ENCODE results near the gene MAML3. TPM values are rescaled to one million over a fixed set of nuclear protein-coding genes. Genes with fewer than 3 reads are reported as not detected.

Gene MAML3
- total RNA-seq, 1 donor from 2014 or later = 21.8 TPM

GRCh38 chr4:139669335-139669734 lies 484.6 kb downstream of the MAML3 start:
- Mint-ChIP-seq H3K4me3 (no peak overlapping the region), H3K36me3 (peaks cover 15% of the 10 kb centered on the region), H3K27me3 (no peaks in the 10 kb centered on the region), H3K27ac (no peak overlapping the region), H3K9me3 (peaks cover 6% of the 10 kb centered on the region), H3K4me1 (ENCODE audit: unreplicated experiment) (peaks cover 43% of the 10 kb centered on the region)
- no peak for TF ChIP-seq CTCF (conservative IDR thresholded peaks at IDR 0.05)
- no peak for DNase-seq (ENCODE audit: extremely low spot score, unreplicated experiment)

GRCh38 chr4:139668658-139669201 lies 485.3 kb downstream of the MAML3 start:
- peak overlapping the region; percentile 18 for H3K4me3 Mint-ChIP-seq
- peaks cover 43% of the 10 kb centered on the region for H3K4me1 Mint-ChIP-seq (ENCODE audit: unreplicated experiment)
- DNase-seq (ENCODE audit: extremely low spot score, unreplicated experiment) = no peak
- peaks cover 6% of the 10 kb centered on the region for H3K9me3 Mint-ChIP-seq
- peaks cover 12% of the 10 kb centered on the region for H3K36me3 Mint-ChIP-seq
- H3K27me3 Mint-ChIP-seq = no peaks in the 10 kb centered on the region
- no peak for TF ChIP-seq CTCF (conservative IDR thresholded peaks at IDR 0.05)
- peak overlapping the region; percentile 17 for H3K27ac Mint-ChIP-seq

GRCh38 chr4:139668036-139668435 lies 485.9 kb downstream of the MAML3 start:
- Mint-ChIP-seq H3K36me3 (peaks cover 12% of the 10 kb centered on the region), H3K27me3 (no peaks in the 10 kb centered on the region), H3K4me3 (peak overlapping the region; percentile 90), H3K27ac (peak overlapping the region; percentile 92), H3K4me1 (ENCODE audit: unreplicated experiment) (peaks cover 43% of the 10 kb centered on the region), H3K9me3 (peaks cover 6% of the 10 kb centered on the region)
- TF ChIP-seq CTCF (conservative IDR thresholded peaks at IDR 0.05) = no peak
- DNase-seq (ENCODE audit: extremely low spot score, unreplicated experiment) = no peak

Other genes starting within 250 kb of the MAML3 start
- gene SCOC, start 219.5 kb upstream of the MAML3 start, total RNA-seq (ENCODE audit: low replicate concordance) = 51.4 and 58.0 TPM in 2 replicates